B cell (primary cell): ENCODE data around the gene LGR5.

Experiments
- EZH2 ChIP-seq: IDR thresholded peaks from 2 replicates; pipeline ENCODE4 v1.6.1; 2012; ENCODE audit warnings: borderline replicate concordance, low read depth, mild to moderate bottlenecking, moderate library complexity, low read length; ENCODE audit not compliant: insufficient read depth, poor library complexity, severe bottlenecking
- TF ChIP-seq, protein P1 (sequence below): fragments of 200-600 bp; IDR thresholded peaks from one replicate; pipeline ENCODE4 v1.8.0; 2022; ENCODE audit warnings: antibody characterized with exemption, mild to moderate bottlenecking

- TF ChIP-seq, protein P1, sequence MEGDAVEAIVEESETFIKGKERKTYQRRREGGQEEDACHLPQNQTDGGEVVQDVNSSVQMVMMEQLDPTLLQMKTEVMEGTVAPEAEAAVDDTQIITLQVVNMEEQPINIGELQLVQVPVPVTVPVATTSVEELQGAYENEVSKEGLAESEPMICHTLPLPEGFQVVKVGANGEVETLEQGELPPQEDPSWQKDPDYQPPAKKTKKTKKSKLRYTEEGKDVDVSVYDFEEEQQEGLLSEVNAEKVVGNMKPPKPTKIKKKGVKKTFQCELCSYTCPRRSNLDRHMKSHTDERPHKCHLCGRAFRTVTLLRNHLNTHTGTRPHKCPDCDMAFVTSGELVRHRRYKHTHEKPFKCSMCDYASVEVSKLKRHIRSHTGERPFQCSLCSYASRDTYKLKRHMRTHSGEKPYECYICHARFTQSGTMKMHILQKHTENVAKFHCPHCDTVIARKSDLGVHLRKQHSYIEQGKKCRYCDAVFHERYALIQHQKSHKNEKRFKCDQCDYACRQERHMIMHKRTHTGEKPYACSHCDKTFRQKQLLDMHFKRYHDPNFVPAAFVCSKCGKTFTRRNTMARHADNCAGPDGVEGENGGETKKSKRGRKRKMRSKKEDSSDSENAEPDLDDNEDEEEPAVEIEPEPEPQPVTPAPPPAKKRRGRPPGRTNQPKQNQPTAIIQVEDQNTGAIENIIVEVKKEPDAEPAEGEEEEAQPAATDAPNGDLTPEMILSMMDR: no peak
- no peak for TF ChIP-seq EZH2
These were observed 136.9 kb downstream of the LGR5 start for GRCh38 chr12:71576496-71576895.
